ENCODE data around the gene MGAT4A.

Gene MGAT4A

GRCh38 chr2:98685930-98686887, 44.7 kb downstream of the MGAT4A start:
- TF ChIP-seq CEBPB (IDR thresholded peaks at IDR 0.05) = no peak
- TF ChIP-seq TEAD4 (IDR thresholded peaks at IDR 0.05) = no peak
- no peak for TF ChIP-seq ZBTB7A (IDR thresholded peaks at IDR 0.05; ENCODE audit: low read depth)
- no peak for TF ChIP-seq TAF1 (IDR thresholded peaks at IDR 0.05; ENCODE audit: low read depth)
- TF ChIP-seq, protein P1, sequence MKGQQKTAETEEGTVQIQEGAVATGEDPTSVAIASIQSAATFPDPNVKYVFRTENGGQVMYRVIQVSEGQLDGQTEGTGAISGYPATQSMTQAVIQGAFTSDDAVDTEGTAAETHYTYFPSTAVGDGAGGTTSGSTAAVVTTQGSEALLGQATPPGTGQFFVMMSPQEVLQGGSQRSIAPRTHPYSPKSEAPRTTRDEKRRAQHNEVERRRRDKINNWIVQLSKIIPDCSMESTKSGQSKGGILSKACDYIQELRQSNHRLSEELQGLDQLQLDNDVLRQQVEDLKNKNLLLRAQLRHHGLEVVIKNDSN (IDR thresholded peaks at IDR 0.05) = no peak
- TF ChIP-seq, protein P2, sequence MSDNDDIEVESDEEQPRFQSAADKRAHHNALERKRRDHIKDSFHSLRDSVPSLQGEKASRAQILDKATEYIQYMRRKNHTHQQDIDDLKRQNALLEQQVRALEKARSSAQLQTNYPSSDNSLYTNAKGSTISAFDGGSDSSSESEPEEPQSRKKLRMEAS (IDR thresholded peaks at IDR 0.05) = no peak
- no peak for TF ChIP-seq RAD21 (IDR thresholded peaks at IDR 0.05; ENCODE audit: low read depth)
- TF ChIP-seq EP300 (IDR thresholded peaks at IDR 0.05; ENCODE audit: borderline replicate concordance) = no peak
- TF ChIP-seq YY1 (IDR thresholded peaks at IDR 0.05; ENCODE audit: low read depth) = no peak
- TF ChIP-seq CREB1 (IDR thresholded peaks at IDR 0.05; ENCODE audit: low read depth) = no peak
- no peak for TF ChIP-seq NFIC (IDR thresholded peaks at IDR 0.05)
- TF ChIP-seq EGR1 (IDR thresholded peaks at IDR 0.05) = no peak
- TF ChIP-seq TCF12 (IDR thresholded peaks at IDR 0.05; ENCODE audit: low read depth) = no peak
- no peak for TF ChIP-seq FOXM1 (IDR thresholded peaks at IDR 0.05; ENCODE audit: borderline replicate concordance, low read depth)
- no peak for TF ChIP-seq REST (IDR thresholded peaks at IDR 0.05; ENCODE audit: low read depth)

DNA sequence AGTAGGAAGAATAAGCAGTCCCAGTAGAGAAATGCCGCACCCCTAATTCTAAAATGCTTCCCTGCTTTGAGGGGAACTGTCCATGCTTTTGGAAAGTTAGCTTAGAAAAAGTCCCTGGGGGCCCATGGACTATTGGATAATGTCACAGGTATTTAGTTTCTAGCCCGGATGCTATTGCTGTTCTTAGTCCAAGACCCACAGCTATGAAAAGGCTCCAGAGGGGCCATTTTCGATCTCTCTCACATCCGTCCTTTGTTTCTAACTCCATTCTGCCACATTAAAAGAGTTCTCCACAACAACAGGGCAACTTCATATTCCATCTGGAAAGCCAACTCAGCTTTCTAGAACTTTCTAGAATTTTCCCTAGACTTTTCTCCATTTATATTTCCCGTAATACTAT, 47.2 kb downstream of the MGAT4A start:
- TF ChIP-seq EP300 (IDR thresholded peaks at IDR 0.05; ENCODE audit: borderline replicate concordance) (no peak), EGR1 (IDR thresholded peaks at IDR 0.05) (no peak), TAF1 (IDR thresholded peaks at IDR 0.05; ENCODE audit: low read depth) (no peak)

DNA sequence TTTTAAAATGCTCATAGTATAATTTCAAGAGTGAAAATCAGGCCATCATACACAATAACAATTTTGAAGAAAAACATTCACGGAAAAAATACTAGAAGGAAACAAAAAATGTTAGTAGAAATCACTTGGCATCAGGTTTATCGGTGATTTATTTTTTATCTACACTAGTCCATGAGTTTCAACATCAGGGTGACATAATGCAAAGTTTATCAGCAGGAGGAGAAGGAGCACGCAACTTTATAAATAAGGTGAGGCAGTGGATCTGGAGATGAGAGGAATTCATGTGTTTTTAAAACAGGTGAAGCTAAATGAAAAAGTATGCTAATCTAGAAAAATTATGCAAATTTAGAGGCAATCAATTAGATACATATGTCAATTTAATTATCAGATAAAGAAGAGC, 54.2 kb downstream of the MGAT4A start:
- no peak for TF ChIP-seq REST (IDR thresholded peaks at IDR 0.05; ENCODE audit: low read depth)
- TF ChIP-seq CREB1 (IDR thresholded peaks at IDR 0.05; ENCODE audit: low read depth) = no peak
- TF ChIP-seq EGR1 (IDR thresholded peaks at IDR 0.05) = no peak
- TF ChIP-seq RAD21 (IDR thresholded peaks at IDR 0.05; ENCODE audit: low read depth) = no peak
- TF ChIP-seq CEBPB (IDR thresholded peaks at IDR 0.05) = no peak
- TF ChIP-seq ZBTB7A (IDR thresholded peaks at IDR 0.05; ENCODE audit: low read depth) = no peak
- TF ChIP-seq, protein P1 (IDR thresholded peaks at IDR 0.05) = no peak
- TF ChIP-seq TAF1 (IDR thresholded peaks at IDR 0.05; ENCODE audit: low read depth) = no peak
- no peak for TF ChIP-seq TCF12 (IDR thresholded peaks at IDR 0.05; ENCODE audit: low read depth)
- no peak for TF ChIP-seq YY1 (IDR thresholded peaks at IDR 0.05; ENCODE audit: low read depth)
- TF ChIP-seq FOXM1 (IDR thresholded peaks at IDR 0.05; ENCODE audit: borderline replicate concordance, low read depth) = no peak
- TF ChIP-seq, protein P2 (IDR thresholded peaks at IDR 0.05) = no peak
- TF ChIP-seq TEAD4 (IDR thresholded peaks at IDR 0.05) = no peak
- no peak for TF ChIP-seq EP300 (IDR thresholded peaks at IDR 0.05; ENCODE audit: borderline replicate concordance)
- no peak for TF ChIP-seq NFIC (IDR thresholded peaks at IDR 0.05)

DNA sequence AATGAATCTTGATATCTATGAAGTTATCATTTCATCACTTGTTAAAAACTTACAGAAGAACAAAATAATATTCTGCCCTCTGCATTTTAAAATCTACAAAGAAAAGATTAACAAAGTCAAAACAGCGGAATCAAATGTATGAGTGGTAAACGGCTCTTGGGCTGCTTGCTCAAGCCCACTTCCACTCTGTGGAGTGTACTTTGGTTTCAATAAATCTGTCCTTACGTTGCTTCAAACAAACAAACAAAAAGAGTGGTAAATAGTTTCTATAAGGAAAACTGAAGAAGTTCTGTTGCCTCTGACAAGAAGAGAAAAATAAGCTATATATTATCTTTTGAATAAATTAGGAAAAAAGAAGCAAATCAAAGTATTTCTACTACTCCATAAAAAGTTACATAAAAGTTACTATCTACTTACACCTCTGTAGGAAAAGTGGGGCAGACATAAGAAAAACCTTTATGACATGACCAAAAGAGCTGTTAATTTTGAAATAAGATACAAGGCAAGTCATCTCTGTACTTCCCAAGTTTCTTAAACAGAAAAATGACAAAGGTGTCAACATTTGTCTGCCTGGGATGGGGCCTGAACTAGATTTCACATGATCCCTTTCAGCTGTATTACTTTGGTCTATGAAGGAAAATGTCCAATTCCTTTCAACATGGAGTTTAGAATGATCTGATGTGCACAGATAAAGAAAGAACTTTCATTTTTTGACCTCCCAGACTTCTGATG, 56.5 kb downstream of the MGAT4A start:
- TF ChIP-seq RAD21 (IDR thresholded peaks at IDR 0.05; ENCODE audit: low read depth) (no peak), EP300 (IDR thresholded peaks at IDR 0.05; ENCODE audit: borderline replicate concordance) (no peak), ZBTB7A (IDR thresholded peaks at IDR 0.05; ENCODE audit: low read depth) (no peak), FOXM1 (IDR thresholded peaks at IDR 0.05; ENCODE audit: borderline replicate concordance, low read depth) (no peak)
- TF ChIP-seq, protein P1 (IDR thresholded peaks at IDR 0.05) = no peak

DNA sequence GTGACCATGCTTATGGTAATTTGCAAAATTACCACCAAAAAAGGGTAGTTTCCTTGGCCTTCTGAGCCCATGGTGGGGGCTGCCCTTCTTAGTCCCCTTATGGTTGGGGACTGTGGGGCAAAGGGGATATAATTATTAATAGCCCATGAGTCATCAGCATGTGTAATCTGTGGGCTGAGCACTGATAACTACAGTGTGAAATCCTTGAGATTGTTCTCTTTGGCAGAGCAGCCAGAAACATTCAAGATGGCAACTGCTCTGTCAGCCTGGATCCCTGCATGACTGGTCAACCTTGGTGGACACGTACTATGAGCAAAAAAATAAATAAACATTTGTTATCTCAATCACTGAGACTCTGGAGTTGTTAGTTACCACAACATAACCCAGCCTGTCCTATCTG, 61.3 kb downstream of the MGAT4A start:
- TF ChIP-seq RAD21 (IDR thresholded peaks at IDR 0.05; ENCODE audit: low read depth) = no peak
- TF ChIP-seq, protein P1 (IDR thresholded peaks at IDR 0.05) = no peak
- no peak for TF ChIP-seq TEAD4 (IDR thresholded peaks at IDR 0.05)
- TF ChIP-seq CEBPB (IDR thresholded peaks at IDR 0.05) = no peak
- TF ChIP-seq, protein P2 (IDR thresholded peaks at IDR 0.05) = no peak
- TF ChIP-seq YY1 (IDR thresholded peaks at IDR 0.05; ENCODE audit: low read depth) = no peak
- TF ChIP-seq ZBTB7A (IDR thresholded peaks at IDR 0.05; ENCODE audit: low read depth) = no peak
- no peak for TF ChIP-seq CREB1 (IDR thresholded peaks at IDR 0.05; ENCODE audit: low read depth)
